Stimulated activated CD8-positive, alpha-beta memory T cell treated with anti-CD3 and anti-CD28 coated beads, Interleukin-7, amount 100 ng/mL, for 24 hours (primary cell): Measurements from ENCODE around the gene PALLD.

Experiments
- DNase-seq: peaks from one replicate; pipeline ENCODE4 v3.0.0-alpha.2; 2020; ENCODE audit warnings: low read depth

Gene PALLD

GRCh38 chr4:168852933-168853713 lies 356.3 kb downstream of the PALLD start:
- no peak for DNase-seq

- no peak for DNase-seq
Measured at GRCh38 chr4:168853770-168854169, 356.9 kb downstream of the PALLD start.

GRCh38 chr4:168854350-168854921 lies 357.6 kb downstream of the PALLD start:
- no peak for DNase-seq

GRCh38 chr4:168856312-168856711 lies 359.5 kb downstream of the PALLD start:
- DNase-seq: no peak

- no peak for DNase-seq
Measured at GRCh38 chr4:168857009-168857408, 360.2 kb downstream of the PALLD start.

- DNase-seq: no peak
Measured at GRCh38 chr4:168857546-168858314, 360.9 kb downstream of the PALLD start.

GRCh38 chr4:168859100-168859499 lies 362.2 kb downstream of the PALLD start:
- DNase-seq: no peak

GRCh38 chr4:168859888-168860694 lies 363.2 kb downstream of the PALLD start:
- no peak for DNase-seq

- no peak for DNase-seq
Measured at GRCh38 chr4:168860827-168861226, 364.0 kb downstream of the PALLD start.

- no peak for DNase-seq
Measured at GRCh38 chr4:168863719-168864647, 367.1 kb downstream of the PALLD start.

- DNase-seq: no peak
Measured at GRCh38 chr4:168864821-168865541, 368.1 kb downstream of the PALLD start.

- DNase-seq: no peak
Measured at GRCh38 chr4:168865854-168866253, 369.0 kb downstream of the PALLD start.

GRCh38 chr4:168866635-168867034 lies 369.8 kb downstream of the PALLD start:
- no peak for DNase-seq

GRCh38 chr4:168867128-168867527 lies 370.3 kb downstream of the PALLD start:
- no peak for DNase-seq

GRCh38 chr4:168868044-168868781 lies 371.4 kb downstream of the PALLD start:
- DNase-seq: no peak

- DNase-seq: no peak
Measured at GRCh38 chr4:168868802-168869201, 371.9 kb downstream of the PALLD start.

- DNase-seq: no peak
Measured at GRCh38 chr4:168870004-168870403, 373.2 kb downstream of the PALLD start.

- DNase-seq: no peak
Measured at GRCh38 chr4:168871632-168872031, 374.8 kb downstream of the PALLD start.

- DNase-seq: no peak
Measured at GRCh38 chr4:168874083-168874482, 377.2 kb downstream of the PALLD start.

GRCh38 chr4:168876106-168876505 lies 379.3 kb downstream of the PALLD start:
- DNase-seq: no peak
